Neural cell (in vitro differentiated cells): ENCODE data around the gene CFI. TPM values are rescaled to one million over a fixed set of nuclear protein-coding genes. Genes with fewer than 3 reads are reported as not detected.

Experiments
- H2AFZ ChIP-seq: fragments of 200-600, 300-800 bp; sonication (generic), shearing (Covaris generic); 2 replicates; pipeline ENCODE4 v1.6.0; 2014; ENCODE audit warnings: low read depth, mild to moderate bottlenecking, antibody characterized with exemption, low read length, moderate library complexity
- H3F3A ChIP-seq: fragments of 200-600 bp; shearing (Covaris generic); 2 replicates; pipeline ENCODE4 v1.6.1; 2016; ENCODE audit warnings: mild to moderate bottlenecking, moderate library complexity, mixed read lengths, antibody characterized with exemption, low read length; ENCODE audit not compliant: insufficient read depth, poor library complexity, severe bottlenecking
- H3K27ac ChIP-seq: fragments of 200-600, 300-800 bp; sonication (generic), shearing (Covaris generic); 2 replicates; pipeline ENCODE4 v1.5.1; 2014; ENCODE audit warnings: mild to moderate bottlenecking, low read length, moderate library complexity
- H3K27me3 ChIP-seq: fragments of 300-800, 200-600 bp; sonication (generic), shearing (Covaris generic); 2 replicates; pipeline ENCODE4 v1.6.0; 2014; ENCODE audit warnings: mild to moderate bottlenecking, low read depth, low read length, moderate library complexity; ENCODE audit not compliant: insufficient read depth
- H3K36me3 ChIP-seq: fragments of 300-800, 200-600 bp; sonication (generic), shearing (Covaris generic); 2 replicates; pipeline ENCODE4 v1.5.1; 2014; ENCODE audit warnings: mild to moderate bottlenecking, antibody characterized with exemption, low read length, moderate library complexity; ENCODE audit not compliant: insufficient read depth
- H3K4me2 ChIP-seq: fragments of 300-800, 200-600 bp; sonication (generic), shearing (Covaris generic); 2 replicates; pipeline ENCODE4 v1.6.0; 2014; ENCODE audit warnings: mild to moderate bottlenecking, low read length
- H3K4me3 ChIP-seq: fragments of 300-800, 200-600 bp; sonication (generic), shearing (Covaris generic); 2 replicates; pipeline ENCODE4 v1.5.1; 2014; ENCODE audit warnings: mild to moderate bottlenecking, low read length, moderate library complexity
- H3K79me2 ChIP-seq: fragments of 200-600 bp; shearing (Covaris generic); replicated peaks from 2 replicates; pipeline ENCODE4 v1.6.0; 2014; ENCODE audit warnings: mild to moderate bottlenecking, low read length, moderate library complexity; ENCODE audit not compliant: insufficient read depth
- H3K9ac ChIP-seq: fragments of 300-800, 200-600 bp; sonication (generic), shearing (Covaris generic); 2 replicates; pipeline ENCODE4 v1.6.1; 2016; ENCODE audit warnings: mild to moderate bottlenecking, low read length, mixed read lengths
- H3K9me2 ChIP-seq: fragments of 200-600 bp; shearing (Covaris generic); 2 replicates; pipeline ENCODE4 v1.6.1; 2016; ENCODE audit warnings: mild to moderate bottlenecking, low read length, mixed read lengths; ENCODE audit not compliant: insufficient read depth
- H3K9me3 ChIP-seq: fragments of 200-600, 300-800 bp; sonication (generic), shearing (Covaris generic); 2 replicates; pipeline ENCODE4 v1.6.1; 2016; ENCODE audit warnings: mild to moderate bottlenecking, mixed run types, low read length, moderate library complexity, mixed read lengths
- H4K20me1 ChIP-seq: fragments of 200-600 bp; shearing (Covaris generic); 2 replicates; pipeline ENCODE4 v1.6.1; 2016; ENCODE audit warnings: mild to moderate bottlenecking, mixed run types; ENCODE audit not compliant: insufficient read depth
- EP300 ChIP-seq: fragments of 450-650 bp; conservative IDR thresholded peaks from 2 replicates; pipeline ENCODE4 v1.6.1; 2014; ENCODE audit warnings: antibody characterized with exemption, mild to moderate bottlenecking, moderate library complexity; ENCODE audit not compliant: poor library complexity, severe bottlenecking
- EZH2 ChIP-seq: fragments of 200-600, 300-800 bp; shearing (Covaris generic), sonication (generic); IDR thresholded peaks from 2 replicates; pipeline ENCODE4 v1.6.1; 2014; ENCODE audit warnings: antibody characterized with exemption, low read length, borderline replicate concordance, mild to moderate bottlenecking; ENCODE audit not compliant: insufficient read depth, poor library complexity, severe bottlenecking
- MXI1 ChIP-seq: fragments of 450-650 bp; conservative IDR thresholded peaks from 2 replicates; pipeline ENCODE4 v1.6.1; 2014; ENCODE audit warnings: antibody characterized with exemption, mild to moderate bottlenecking; ENCODE audit not compliant: poor library complexity, severe bottlenecking
- POLR2AphosphoS5 ChIP-seq: IDR thresholded peaks from 2 replicates; pipeline ENCODE4 v1.6.1; 2012
- RAD21 ChIP-seq: fragments of 450-650 bp; conservative IDR thresholded peaks from 2 replicates; pipeline ENCODE4 v1.6.1; 2014; ENCODE audit warnings: antibody characterized with exemption, mild to moderate bottlenecking, moderate library complexity
- SMC3 ChIP-seq: fragments of 450-650 bp; conservative IDR thresholded peaks from 2 replicates; pipeline ENCODE4 v1.6.1; 2014; ENCODE audit warnings: antibody characterized with exemption, mild to moderate bottlenecking, moderate library complexity; ENCODE audit not compliant: poor library complexity
- TAF1 ChIP-seq: IDR thresholded peaks from 2 replicates; pipeline ENCODE4 v1.6.1; 2012; ENCODE audit warnings: low read depth
- polyA plus RNA-seq: library from polyadenylated mRNA; depleted of rRNA; stranded (reverse); fragments of >200 nt; gene quantifications from 2 replicates; pipeline ENCODE4 v1.2.3, GENCODE V29; 2014
- TF ChIP-seq, protein P1 (sequence below): fragments of 450-650 bp; IDR thresholded peaks from 2 replicates; pipeline ENCODE4 v1.5.1; 2014; ENCODE audit warnings: antibody characterized with exemption, mild to moderate bottlenecking, moderate library complexity; ENCODE audit not compliant: poor library complexity, severe bottlenecking
- TF ChIP-seq, protein P2 (sequence below): IDR thresholded peaks from 2 replicates; pipeline ENCODE4 v1.6.1; 2012; ENCODE audit warnings: borderline replicate concordance

Gene CFI
- polyA plus RNA-seq, 1 donor from 2014 or later, result not detected

GRCh38 chr4:109816894-109817293 lies 15.1 kb upstream of the CFI start:
- Histone ChIP-seq H3K9ac (no peak overlapping the region), H3K27me3 (no peaks in the 10 kb centered on the region), H3K9me2 (no peaks in the 10 kb centered on the region), H3K27ac (no peak overlapping the region), H3K9me3 (no peaks in the 10 kb centered on the region), H3K4me3 (peak overlapping the region; percentile 75), H3K4me2 (peak overlapping the region; percentile 75), H4K20me1 (no peaks in the 10 kb centered on the region), H3K79me2 (peaks cover 21% of the 10 kb centered on the region), H3K36me3 (no peaks in the 10 kb centered on the region), H2AFZ (no peak overlapping the region), H3F3A (no peaks in the 10 kb centered on the region)
- no peak for TF ChIP-seq EZH2
- TF ChIP-seq TAF1, result no peak
- no peak for TF ChIP-seq MXI1
- TF ChIP-seq POLR2AphosphoS5, result no peak
- TF ChIP-seq RAD21, result no peak
- no peak for TF ChIP-seq EP300
- TF ChIP-seq, protein P1, sequence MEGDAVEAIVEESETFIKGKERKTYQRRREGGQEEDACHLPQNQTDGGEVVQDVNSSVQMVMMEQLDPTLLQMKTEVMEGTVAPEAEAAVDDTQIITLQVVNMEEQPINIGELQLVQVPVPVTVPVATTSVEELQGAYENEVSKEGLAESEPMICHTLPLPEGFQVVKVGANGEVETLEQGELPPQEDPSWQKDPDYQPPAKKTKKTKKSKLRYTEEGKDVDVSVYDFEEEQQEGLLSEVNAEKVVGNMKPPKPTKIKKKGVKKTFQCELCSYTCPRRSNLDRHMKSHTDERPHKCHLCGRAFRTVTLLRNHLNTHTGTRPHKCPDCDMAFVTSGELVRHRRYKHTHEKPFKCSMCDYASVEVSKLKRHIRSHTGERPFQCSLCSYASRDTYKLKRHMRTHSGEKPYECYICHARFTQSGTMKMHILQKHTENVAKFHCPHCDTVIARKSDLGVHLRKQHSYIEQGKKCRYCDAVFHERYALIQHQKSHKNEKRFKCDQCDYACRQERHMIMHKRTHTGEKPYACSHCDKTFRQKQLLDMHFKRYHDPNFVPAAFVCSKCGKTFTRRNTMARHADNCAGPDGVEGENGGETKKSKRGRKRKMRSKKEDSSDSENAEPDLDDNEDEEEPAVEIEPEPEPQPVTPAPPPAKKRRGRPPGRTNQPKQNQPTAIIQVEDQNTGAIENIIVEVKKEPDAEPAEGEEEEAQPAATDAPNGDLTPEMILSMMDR, result no peak
- no peak for TF ChIP-seq SMC3
- TF ChIP-seq, protein P2, sequence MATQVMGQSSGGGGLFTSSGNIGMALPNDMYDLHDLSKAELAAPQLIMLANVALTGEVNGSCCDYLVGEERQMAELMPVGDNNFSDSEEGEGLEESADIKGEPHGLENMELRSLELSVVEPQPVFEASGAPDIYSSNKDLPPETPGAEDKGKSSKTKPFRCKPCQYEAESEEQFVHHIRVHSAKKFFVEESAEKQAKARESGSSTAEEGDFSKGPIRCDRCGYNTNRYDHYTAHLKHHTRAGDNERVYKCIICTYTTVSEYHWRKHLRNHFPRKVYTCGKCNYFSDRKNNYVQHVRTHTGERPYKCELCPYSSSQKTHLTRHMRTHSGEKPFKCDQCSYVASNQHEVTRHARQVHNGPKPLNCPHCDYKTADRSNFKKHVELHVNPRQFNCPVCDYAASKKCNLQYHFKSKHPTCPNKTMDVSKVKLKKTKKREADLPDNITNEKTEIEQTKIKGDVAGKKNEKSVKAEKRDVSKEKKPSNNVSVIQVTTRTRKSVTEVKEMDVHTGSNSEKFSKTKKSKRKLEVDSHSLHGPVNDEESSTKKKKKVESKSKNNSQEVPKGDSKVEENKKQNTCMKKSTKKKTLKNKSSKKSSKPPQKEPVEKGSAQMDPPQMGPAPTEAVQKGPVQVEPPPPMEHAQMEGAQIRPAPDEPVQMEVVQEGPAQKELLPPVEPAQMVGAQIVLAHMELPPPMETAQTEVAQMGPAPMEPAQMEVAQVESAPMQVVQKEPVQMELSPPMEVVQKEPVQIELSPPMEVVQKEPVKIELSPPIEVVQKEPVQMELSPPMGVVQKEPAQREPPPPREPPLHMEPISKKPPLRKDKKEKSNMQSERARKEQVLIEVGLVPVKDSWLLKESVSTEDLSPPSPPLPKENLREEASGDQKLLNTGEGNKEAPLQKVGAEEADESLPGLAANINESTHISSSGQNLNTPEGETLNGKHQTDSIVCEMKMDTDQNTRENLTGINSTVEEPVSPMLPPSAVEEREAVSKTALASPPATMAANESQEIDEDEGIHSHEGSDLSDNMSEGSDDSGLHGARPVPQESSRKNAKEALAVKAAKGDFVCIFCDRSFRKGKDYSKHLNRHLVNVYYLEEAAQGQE, result no peak

GRCh38 chr4:109816082-109816442 lies 14.3 kb upstream of the CFI start:
- Histone ChIP-seq H3K9me2 (no peaks in the 10 kb centered on the region), H3K4me3 (peak overlapping the region; percentile 75), H3K27me3 (no peaks in the 10 kb centered on the region), H3K79me2 (peaks cover 21% of the 10 kb centered on the region), H3K36me3 (no peaks in the 10 kb centered on the region), H4K20me1 (no peaks in the 10 kb centered on the region), H3K27ac (peak overlapping the region; percentile 68), H3K9ac (peak overlapping the region; percentile 73), H3K9me3 (no peaks in the 10 kb centered on the region), H3K4me2 (peak overlapping the region; percentile 75), H2AFZ (peak overlapping the region; percentile 95), H3F3A (no peaks in the 10 kb centered on the region)
- TF ChIP-seq MXI1 (no peak), TAF1 (no peak), POLR2AphosphoS5 (no peak), EP300 (no peak), EZH2 (no peak), RAD21 (no peak), SMC3 (no peak)
- TF ChIP-seq, protein P2, result no peak
- TF ChIP-seq, protein P1, result no peak
